ENCODE results near the gene MAD1L1. TPM values are rescaled to one million over a fixed set of nuclear protein-coding genes. Genes with fewer than 3 reads are reported as not detected.

Gene MAD1L1
- total and polyA plus RNA-seq, 2 of the 8 experiments (the other 6 are each of a cell fraction or from before 2014, with no cell fraction given) = 40.4 to 44.6 TPM

DNA sequence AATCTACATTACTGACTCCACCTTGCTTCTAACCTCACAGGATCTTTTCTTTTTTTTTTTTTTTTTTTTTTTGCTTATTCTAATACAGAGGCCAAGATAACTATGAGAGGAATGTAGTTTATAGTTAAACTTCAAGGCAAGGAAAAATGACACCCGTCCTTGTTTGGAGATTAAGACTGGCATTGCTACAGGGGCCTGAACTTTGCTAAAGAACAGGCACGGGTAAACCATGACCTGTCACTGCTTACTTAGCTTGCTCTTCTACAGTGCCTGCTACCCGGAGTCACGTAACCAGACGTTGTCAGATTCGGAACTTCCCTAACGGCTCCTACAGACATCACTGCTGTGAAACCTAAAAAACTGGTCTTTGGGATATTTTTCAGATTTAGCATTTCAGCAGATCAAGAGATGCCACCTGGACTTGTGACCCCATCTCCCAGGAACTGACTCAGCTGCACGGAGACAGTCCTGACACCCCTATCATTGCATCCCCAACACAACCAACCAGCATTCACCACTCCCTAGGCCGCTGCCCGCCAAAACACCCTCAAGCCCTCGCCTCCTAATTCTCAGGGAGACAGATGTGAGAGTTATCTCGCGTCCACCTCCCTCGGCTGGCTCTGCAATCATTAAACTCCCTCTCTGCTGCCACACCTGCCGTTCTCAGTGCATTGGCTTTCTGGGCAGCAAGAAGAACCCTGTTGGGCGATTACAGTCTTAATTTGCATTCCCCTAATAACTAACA lies 27.5 kb downstream of the MAD1L1 start (continued):
- TF ChIP-seq, protein P1, sequence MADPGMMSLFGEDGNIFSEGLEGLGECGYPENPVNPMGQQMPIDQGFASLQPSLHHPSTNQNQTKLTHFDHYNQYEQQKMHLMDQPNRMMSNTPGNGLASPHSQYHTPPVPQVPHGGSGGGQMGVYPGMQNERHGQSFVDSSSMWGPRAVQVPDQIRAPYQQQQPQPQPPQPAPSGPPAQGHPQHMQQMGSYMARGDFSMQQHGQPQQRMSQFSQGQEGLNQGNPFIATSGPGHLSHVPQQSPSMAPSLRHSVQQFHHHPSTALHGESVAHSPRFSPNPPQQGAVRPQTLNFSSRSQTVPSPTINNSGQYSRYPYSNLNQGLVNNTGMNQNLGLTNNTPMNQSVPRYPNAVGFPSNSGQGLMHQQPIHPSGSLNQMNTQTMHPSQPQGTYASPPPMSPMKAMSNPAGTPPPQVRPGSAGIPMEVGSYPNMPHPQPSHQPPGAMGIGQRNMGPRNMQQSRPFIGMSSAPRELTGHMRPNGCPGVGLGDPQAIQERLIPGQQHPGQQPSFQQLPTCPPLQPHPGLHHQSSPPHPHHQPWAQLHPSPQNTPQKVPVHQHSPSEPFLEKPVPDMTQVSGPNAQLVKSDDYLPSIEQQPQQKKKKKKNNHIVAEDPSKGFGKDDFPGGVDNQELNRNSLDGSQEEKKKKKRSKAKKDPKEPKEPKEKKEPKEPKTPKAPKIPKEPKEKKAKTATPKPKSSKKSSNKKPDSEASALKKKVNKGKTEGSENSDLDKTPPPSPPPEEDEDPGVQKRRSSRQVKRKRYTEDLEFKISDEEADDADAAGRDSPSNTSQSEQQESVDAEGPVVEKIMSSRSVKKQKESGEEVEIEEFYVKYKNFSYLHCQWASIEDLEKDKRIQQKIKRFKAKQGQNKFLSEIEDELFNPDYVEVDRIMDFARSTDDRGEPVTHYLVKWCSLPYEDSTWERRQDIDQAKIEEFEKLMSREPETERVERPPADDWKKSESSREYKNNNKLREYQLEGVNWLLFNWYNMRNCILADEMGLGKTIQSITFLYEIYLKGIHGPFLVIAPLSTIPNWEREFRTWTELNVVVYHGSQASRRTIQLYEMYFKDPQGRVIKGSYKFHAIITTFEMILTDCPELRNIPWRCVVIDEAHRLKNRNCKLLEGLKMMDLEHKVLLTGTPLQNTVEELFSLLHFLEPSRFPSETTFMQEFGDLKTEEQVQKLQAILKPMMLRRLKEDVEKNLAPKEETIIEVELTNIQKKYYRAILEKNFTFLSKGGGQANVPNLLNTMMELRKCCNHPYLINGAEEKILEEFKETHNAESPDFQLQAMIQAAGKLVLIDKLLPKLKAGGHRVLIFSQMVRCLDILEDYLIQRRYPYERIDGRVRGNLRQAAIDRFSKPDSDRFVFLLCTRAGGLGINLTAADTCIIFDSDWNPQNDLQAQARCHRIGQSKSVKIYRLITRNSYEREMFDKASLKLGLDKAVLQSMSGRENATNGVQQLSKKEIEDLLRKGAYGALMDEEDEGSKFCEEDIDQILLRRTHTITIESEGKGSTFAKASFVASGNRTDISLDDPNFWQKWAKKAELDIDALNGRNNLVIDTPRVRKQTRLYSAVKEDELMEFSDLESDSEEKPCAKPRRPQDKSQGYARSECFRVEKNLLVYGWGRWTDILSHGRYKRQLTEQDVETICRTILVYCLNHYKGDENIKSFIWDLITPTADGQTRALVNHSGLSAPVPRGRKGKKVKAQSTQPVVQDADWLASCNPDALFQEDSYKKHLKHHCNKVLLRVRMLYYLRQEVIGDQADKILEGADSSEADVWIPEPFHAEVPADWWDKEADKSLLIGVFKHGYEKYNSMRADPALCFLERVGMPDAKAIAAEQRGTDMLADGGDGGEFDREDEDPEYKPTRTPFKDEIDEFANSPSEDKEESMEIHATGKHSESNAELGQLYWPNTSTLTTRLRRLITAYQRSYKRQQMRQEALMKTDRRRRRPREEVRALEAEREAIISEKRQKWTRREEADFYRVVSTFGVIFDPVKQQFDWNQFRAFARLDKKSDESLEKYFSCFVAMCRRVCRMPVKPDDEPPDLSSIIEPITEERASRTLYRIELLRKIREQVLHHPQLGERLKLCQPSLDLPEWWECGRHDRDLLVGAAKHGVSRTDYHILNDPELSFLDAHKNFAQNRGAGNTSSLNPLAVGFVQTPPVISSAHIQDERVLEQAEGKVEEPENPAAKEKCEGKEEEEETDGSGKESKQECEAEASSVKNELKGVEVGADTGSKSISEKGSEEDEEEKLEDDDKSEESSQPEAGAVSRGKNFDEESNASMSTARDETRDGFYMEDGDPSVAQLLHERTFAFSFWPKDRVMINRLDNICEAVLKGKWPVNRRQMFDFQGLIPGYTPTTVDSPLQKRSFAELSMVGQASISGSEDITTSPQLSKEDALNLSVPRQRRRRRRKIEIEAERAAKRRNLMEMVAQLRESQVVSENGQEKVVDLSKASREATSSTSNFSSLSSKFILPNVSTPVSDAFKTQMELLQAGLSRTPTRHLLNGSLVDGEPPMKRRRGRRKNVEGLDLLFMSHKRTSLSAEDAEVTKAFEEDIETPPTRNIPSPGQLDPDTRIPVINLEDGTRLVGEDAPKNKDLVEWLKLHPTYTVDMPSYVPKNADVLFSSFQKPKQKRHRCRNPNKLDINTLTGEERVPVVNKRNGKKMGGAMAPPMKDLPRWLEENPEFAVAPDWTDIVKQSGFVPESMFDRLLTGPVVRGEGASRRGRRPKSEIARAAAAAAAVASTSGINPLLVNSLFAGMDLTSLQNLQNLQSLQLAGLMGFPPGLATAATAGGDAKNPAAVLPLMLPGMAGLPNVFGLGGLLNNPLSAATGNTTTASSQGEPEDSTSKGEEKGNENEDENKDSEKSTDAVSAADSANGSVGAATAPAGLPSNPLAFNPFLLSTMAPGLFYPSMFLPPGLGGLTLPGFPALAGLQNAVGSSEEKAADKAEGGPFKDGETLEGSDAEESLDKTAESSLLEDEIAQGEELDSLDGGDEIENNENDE (IDR thresholded peaks at IDR 0.05; ENCODE audit: insufficient replicate concordance, low read length) = no peak
- TF ChIP-seq CBX5 (IDR thresholded peaks at IDR 0.05; ENCODE audit: low read depth, low read length) = no peak
- no peak for TF ChIP-seq CEBPB (IDR thresholded peaks at IDR 0.05; ENCODE audit: low read depth, low read length)
